HG03139 (cell line): ENCODE data around the gene RNF112.
"Not testable (repeated sequence)": the region's sequence is repeated elsewhere in the genome, so short reads cannot be mapped to it uniquely, and the experiment has no call there.

ENCODE experiments used
- ATAC-seq: cut with Tn5 transposase; IDR thresholded peaks from one replicate; pipeline ENCODE4 v1.9.1; 2021; ENCODE audit not compliant: unreplicated experiment

The RNF112 gene

DNA sequence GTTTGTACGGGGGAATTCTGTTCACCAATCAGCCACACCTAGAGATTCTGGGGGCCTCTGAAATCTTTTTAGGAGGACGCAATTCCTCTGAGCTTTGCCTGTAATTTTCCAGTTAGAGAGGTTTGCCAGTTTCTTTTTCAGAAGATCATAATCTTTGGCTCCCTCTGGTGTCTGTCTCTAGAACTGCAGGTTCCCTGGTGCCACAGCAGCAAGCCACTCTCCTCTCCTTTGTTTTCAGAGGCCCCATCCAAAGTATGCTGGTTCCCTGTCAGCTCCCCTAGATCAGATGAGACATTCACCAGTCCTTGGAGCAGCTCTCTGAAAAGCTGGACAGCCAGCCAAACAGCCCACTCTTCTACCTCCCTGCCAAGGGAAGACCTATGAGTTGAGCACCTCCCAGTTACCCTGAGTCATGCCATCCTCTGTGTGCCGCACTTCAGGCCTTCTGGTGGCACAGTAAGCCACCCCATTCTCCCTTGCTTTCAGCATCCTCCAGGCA lies 36.1 kb downstream of the RNF112 start:
- ATAC-seq = no peak

DNA sequence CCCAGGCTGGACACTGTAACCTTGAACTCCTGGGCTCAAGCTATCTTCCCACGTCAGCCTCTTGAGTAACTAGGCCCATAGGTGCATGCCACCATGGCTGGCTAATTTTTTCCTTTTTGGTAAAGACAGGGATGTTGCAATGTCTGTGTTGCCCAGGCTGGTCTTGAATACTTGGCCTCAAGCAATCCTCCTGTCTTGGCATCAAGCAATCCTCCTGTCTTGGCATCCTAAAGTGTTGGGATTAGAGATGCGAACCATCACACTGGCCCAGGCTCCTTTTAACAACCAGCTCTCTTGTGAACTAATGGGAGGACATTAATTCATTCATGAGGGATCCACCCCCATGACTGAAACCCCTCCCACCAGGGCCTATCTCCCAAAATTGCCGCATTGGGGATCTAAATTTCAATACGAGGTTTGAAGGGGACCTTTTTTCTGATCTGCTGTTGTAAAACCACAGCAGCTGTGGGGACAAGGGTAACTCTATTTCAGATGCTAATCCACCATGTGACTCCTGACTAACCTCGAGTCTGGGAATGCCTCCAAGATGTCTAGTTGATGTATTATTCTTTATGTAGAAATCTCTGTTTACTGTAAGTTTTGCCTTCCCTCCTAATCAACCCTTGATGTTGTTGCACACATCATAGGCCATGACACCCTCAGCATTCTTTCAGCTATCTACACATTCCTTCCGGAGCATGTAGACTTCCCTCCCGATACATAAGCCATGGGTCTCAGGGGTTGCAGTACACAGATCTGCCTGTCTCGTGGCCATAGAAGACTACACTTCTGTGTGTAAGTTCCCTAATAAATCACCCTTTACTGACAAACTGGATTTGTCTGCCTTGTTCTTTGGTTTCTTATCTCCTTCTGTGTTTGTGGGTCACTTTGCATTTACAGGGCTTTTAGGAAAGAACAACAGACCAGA lies 37.6 kb downstream of the RNF112 start:
- no peak for ATAC-seq

DNA sequence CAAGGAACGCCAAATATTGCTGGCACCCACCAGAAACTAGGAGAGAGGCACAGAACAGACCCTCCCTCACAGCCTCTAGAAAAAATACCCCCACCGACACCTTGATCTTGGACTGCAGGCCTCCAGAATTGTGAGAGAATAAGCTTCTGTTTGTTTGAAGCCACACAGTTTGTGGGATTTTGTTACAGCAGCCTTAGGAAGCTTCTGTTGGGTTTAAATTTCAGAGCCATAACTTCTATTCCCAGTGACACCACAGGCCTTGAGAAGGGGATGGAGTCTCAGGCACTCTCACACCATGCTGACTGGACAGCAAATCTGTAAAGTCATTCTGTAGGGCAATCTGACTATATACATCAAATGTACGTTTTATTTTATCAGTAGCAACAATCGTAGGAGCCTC lies 38.6 kb downstream of the RNF112 start:
- ATAC-seq = no peak

DNA sequence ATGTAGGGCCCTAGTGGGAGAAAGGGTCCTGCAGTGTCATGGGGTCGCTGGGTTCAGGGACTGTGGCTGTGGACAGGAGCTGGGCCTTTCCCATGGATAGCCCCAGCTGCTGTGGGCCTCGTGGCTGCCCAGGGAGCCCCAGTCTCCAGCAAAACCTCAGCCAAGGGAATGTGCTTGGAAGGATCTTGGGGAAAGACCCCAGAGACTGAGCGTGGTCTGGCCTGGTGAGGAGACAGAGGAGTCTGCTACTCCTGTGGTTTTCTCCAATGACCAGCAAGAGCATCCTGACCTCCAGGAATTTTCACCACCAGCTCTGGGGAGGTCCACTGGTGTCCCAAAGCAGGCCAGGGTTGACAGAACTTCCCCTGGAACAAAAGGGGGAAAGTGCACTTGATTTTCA lies 42.3 kb downstream of the RNF112 start:
- ATAC-seq = no peak

DNA sequence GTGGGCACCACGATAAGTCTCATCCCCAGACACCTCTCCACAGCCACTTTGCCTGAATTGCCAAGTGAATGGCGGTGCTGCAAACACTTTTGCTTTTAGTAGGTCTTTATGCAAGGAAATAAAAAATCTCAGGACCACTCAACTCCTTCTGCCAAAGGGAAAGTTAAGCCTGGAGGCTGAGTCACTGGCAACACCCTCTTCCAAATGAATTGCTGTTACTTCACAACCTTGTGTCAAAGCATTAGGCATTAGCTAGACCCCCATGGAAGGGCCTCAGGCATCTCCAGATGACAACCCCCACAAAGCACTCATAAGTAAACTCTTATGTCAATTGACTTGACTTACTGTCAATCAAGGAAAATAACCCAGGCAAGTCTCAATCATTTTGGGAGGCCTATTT lies 43.0 kb downstream of the RNF112 start:
- ATAC-seq = no peak

- no peak for ATAC-seq
Observed at GRCh38 chr17:19456016-19456927, 45.2 kb downstream of the RNF112 start.

GRCh38 chr17:19457046-19457445 lies 46.0 kb downstream of the RNF112 start:
- ATAC-seq = no peak

- ATAC-seq = no peak
Observed at GRCh38 chr17:19457830-19458271, 46.8 kb downstream of the RNF112 start.

GRCh38 chr17:19458481-19458880 lies 47.4 kb downstream of the RNF112 start:
- not testable (repeated sequence) for ATAC-seq

GRCh38 chr17:19459018-19459655 lies 48.1 kb downstream of the RNF112 start:
- ATAC-seq = not testable (repeated sequence)

- ATAC-seq = no peak
Observed at GRCh38 chr17:19460700-19461099, 49.7 kb downstream of the RNF112 start.

DNA sequence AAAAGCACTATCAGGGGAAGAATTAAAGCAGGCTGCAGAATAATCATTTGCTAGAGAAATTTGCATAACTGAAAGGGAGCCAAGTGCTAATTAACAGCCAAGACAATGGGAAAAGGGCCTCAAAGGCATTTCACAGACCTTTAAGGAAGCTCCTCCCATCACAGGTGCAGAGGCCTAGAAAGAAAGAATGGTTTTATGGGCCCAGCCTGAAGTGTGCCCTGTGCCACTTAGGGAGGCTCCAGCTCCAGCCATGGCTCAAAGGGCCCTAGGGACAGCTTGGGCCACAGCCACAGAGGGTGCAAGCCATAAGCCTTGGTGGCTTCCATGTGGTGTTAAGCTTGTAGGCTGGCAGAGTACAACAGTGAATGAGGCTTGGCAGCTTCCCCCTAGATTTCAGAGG lies 50.1 kb downstream of the RNF112 start:
- no peak for ATAC-seq

DNA sequence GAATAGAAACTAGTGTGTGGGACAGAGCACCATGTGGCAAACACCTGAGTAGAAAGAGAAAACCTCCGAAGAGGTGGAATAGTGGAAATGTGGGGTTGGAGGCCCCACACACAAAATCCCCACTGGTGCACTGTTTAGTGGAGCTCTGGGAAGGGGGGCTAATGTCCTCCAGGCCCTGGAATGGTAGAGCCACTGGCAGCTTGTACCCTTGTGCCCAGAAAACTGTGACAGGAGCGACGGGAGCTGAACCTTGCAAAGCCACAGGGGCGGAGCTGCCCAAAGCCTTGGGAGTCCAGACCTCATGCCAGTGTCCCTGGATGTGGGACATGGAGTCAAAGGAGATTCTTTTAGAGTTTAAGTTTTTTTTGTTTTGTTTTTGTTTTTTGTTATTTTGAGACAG lies 50.6 kb downstream of the RNF112 start:
- ATAC-seq = no peak

DNA sequence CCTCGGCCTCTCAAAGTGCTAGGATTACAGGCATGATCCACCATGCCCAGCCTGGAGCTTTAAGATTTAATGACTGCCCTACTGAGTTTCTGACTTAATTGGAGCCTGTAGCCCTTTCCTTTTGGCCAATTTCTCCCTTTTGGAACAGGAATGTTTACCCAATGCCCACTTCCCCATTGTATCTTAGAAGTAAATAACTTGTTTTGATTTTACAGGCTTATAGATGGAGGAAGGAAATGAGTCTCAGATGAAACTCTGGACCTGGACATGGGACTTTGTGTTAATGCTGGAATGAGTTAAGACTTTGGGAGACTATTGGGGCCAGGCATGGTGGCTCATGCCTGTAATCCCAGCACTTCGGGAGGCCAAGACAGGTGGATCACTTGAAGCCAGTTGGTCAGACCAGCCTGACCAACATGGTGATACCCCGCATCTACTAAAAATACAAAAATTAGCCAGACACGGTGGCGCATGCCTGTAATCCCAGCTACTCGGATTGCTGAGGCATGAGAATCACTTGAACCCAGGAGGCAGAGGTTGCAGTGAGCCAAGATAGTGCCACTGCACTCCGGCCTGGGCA lies 51.5 kb downstream of the RNF112 start:
- not testable (repeated sequence) for ATAC-seq

DNA sequence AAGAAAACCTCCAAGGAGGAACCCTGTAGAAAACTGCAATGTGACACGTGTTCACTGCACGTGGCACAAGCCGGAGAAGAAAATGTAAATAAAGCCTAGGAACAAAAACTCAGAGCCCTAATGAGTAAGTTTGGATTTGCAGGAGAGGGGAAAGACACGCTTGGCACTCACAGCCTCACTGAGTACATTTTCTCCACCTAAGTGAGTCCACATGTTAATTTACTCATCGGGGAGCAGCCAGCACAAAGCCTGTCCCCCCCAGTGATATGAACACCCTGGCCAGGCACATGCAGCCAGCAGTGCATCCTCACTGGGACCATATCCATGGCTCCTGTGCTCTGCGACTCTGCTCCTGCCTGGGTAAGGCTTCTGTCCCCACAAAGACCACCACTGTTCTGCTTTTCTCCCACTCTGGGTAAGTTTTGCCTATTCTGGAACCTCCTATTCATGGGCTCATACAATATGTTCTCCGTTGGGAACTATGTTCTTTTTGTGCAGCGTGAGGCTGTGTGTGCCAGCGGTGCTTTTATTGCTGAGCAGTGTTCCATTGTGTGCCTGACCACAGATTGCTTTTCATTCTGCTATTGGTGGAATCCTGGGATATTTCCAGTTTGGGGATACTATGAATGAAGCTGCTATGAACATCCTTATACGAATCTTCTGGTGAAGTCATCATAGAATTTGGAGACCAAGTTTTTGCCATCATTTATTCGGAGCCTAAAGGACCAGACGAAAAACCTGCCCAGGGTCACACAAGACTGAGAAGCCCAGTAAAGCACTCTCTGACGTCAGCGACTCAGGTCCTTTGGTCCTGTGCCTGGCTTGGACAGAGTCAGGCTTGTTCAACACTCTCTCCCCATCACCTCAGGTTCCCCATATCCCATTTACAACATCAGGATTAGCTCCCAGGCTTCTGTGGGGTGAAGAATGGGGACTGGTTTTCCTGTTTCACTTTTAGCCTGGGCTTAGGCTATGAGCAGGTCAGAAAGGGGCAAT lies 53.3 kb downstream of the RNF112 start:
- ATAC-seq = no peak
